IMR-90 (cell line): ENCODE data around the gene VNN1. TPM values are rescaled to one million over a fixed set of nuclear protein-coding genes. Genes with fewer than 3 reads are reported as not detected.

Experiments used
- ATAC-seq: fragments of 200-7000 bp; cut with Tn5 transposase; 2 replicates; pipeline ENCODE4 v1.9.1; 2020; ENCODE audit warnings: low read depth, mild to moderate bottlenecking, moderate library complexity
- BruUV-seq: library from RNA; stranded (reverse); fragments of 400-500 nt; replicated peaks from 2 replicates; lab custom pipeline; 2021; lab: Mats Ljungman, UMichigan
- CTCF ChIA-PET: fragments of 300-600 bp; formaldehyde crosslinking; extraction: SDS; loops from one replicate; lab custom pipeline; 2021; ENCODE audit warnings: antibody characterized with exemption; lab: Yijun Ruan, JAX
- POLR2A ChIA-PET: fragments of 300-600 bp; sonication (Branson Sonifier 250); formaldehyde crosslinking; loops from one replicate; lab custom pipeline; 2022; ENCODE audit warnings: antibody characterized with exemption; ENCODE audit not compliant: unreplicated experiment; lab: Charles Lee
- DNase-seq: peaks from one replicate; pipeline ENCODE4 v3.0.0; 2013
- H2AFZ ChIP-seq: replicated peaks from 2 replicates; pipeline ENCODE3; 2013; ENCODE audit warnings: low read length, mild to moderate bottlenecking; ENCODE audit not compliant: poor library complexity
- H2AK5ac ChIP-seq: 2 replicates; pipeline ENCODE4 v1.6.1; 2013; ENCODE audit warnings: low read depth, low read length, inconsistent platforms
- H2AK9ac ChIP-seq: replicated peaks from 2 replicates; pipeline ENCODE3; 2013; ENCODE audit warnings: mild to moderate bottlenecking, low read depth, low read length, moderate library complexity; ENCODE audit not compliant: poor library complexity
- H2BK120ac ChIP-seq: 2 replicates; pipeline ENCODE4 v1.6.1; 2013; ENCODE audit warnings: low read depth, low read length, inconsistent platforms
- H2BK15ac ChIP-seq: 3 replicates; pipeline ENCODE4 v1.6.1; 2013; ENCODE audit warnings: low read depth, low read length, inconsistent platforms
- H2BK20ac ChIP-seq: 2 replicates; pipeline ENCODE4 v1.6.1; 2013; ENCODE audit warnings: low read depth, mild to moderate bottlenecking, inconsistent platforms, low read length, moderate library complexity
- H2BK5ac ChIP-seq: 2 replicates; pipeline ENCODE4 v1.6.1; 2013; ENCODE audit warnings: mild to moderate bottlenecking, low read depth, low read length, inconsistent platforms; ENCODE audit not compliant: poor library complexity, severe bottlenecking
- H3K14ac ChIP-seq: replicated peaks from 2 replicates; pipeline ENCODE4 v1.6.1; 2013; ENCODE audit warnings: low read depth, low read length, inconsistent platforms
- H3K18ac ChIP-seq: 2 replicates; pipeline ENCODE4 v1.6.1; 2013; ENCODE audit warnings: low read depth, low read length, control low read depth
- H3K23ac ChIP-seq: 2 replicates; pipeline ENCODE4 v1.6.1; 2013; ENCODE audit warnings: low read depth, low read length, inconsistent platforms
- H3K27ac ChIP-seq: 2 replicates; pipeline ENCODE4 v1.5.1; 2013; ENCODE audit warnings: mild to moderate bottlenecking, control low read depth, low read length; ENCODE audit not compliant: insufficient read depth
- H3K27me3 ChIP-seq: 2 replicates; pipeline ENCODE4 v1.6.1; 2013; ENCODE audit warnings: low read length; ENCODE audit not compliant: control insufficient read depth, insufficient read depth
- H3K36me3 ChIP-seq: 2 replicates; pipeline ENCODE4 v1.6.1; 2013; ENCODE audit warnings: low read length, mixed read lengths; ENCODE audit not compliant: control insufficient read depth, insufficient read depth
- H3K4ac ChIP-seq: 2 replicates; pipeline ENCODE4 v1.6.1; 2013; ENCODE audit warnings: low read depth, low read length, inconsistent platforms
- H3K4me1 ChIP-seq: 2 replicates; pipeline ENCODE4 v1.6.1; 2013; ENCODE audit warnings: low read length, mixed read lengths; ENCODE audit not compliant: control insufficient read depth, insufficient read depth
- H3K4me2 ChIP-seq: 2 replicates; pipeline ENCODE4 v1.6.1; 2013; ENCODE audit warnings: low read depth, mild to moderate bottlenecking, control low read depth, low read length, moderate library complexity
- H3K4me3 ChIP-seq: 2 replicates; pipeline ENCODE4 v1.5.1; 2013; ENCODE audit warnings: low read depth, mild to moderate bottlenecking, control low read depth, low read length, moderate library complexity; ENCODE audit not compliant: insufficient read depth
- H3K56ac ChIP-seq: 2 replicates; pipeline ENCODE4 v1.6.1; 2013; ENCODE audit warnings: low read length, inconsistent platforms; ENCODE audit not compliant: insufficient read depth; ENCODE audit errors: extremely low read depth
- H3K79me1 ChIP-seq, 2 experiments: 2 replicates each; pipeline ENCODE4 v1.6.1; 2013; ENCODE audit warnings: low read length in 2 of 2, inconsistent platforms in 1 of 2, low read depth in 1 of 2
- H3K9ac ChIP-seq: 2 replicates; pipeline ENCODE4 v1.6.1; 2013; ENCODE audit warnings: low read depth, low read length, control low read depth
- H3K9me1 ChIP-seq: 2 replicates; pipeline ENCODE4 v1.6.1; 2013; ENCODE audit warnings: low read length, inconsistent platforms; ENCODE audit not compliant: insufficient read depth
- H3K9me3 ChIP-seq: 2 replicates; pipeline ENCODE4 v1.6.1; 2013; ENCODE audit warnings: low read length; ENCODE audit not compliant: control insufficient read depth, insufficient read depth
- H4K20me1 ChIP-seq: 2 replicates; pipeline ENCODE4 v1.6.1; 2013; ENCODE audit warnings: low read length, inconsistent platforms; ENCODE audit not compliant: insufficient read depth
- H4K5ac ChIP-seq: 2 replicates; pipeline ENCODE4 v1.6.1; 2013; ENCODE audit warnings: mild to moderate bottlenecking, low read depth, low read length, control low read depth
- H4K8ac ChIP-seq, 2 experiments: 2 replicates each; pipeline ENCODE4 v1.6.1; 2013; ENCODE audit warnings: low read depth in 2 of 2, low read length in 2 of 2, control low read depth in 1 of 2, inconsistent platforms in 1 of 2
- H4K91ac ChIP-seq: 2 replicates; pipeline ENCODE4 v1.6.1; 2013; ENCODE audit warnings: low read depth, low read length, inconsistent platforms; ENCODE audit not compliant: insufficient read depth
- CHD1 ChIP-seq: IDR thresholded peaks from 2 replicates; pipeline ENCODE4 v1.6.1; 2012; ENCODE audit warnings: low read depth, low read length, improper control_type of control experiment
- FOS ChIP-seq: fragments of 150-350 bp; IDR thresholded peaks from 2 replicates; pipeline ENCODE4 v1.6.1; 2016; ENCODE audit warnings: low read depth, low read length
- MAFK ChIP-seq: IDR thresholded peaks from 2 replicates; pipeline ENCODE4 v1.6.1; 2012; ENCODE audit warnings: low read depth, low read length, improper control_type of control experiment
- WGBS, 2 experiments: methylation state at CpG; one replicate each; pipeline versions ENCODE4 v1.1.5 to v1.1.7; 2013; ENCODE audit warnings: missing lambda C conversion rate in 2 of 2; ENCODE audit not compliant: insufficient read length in 1 of 2; ENCODE audit errors: extremely low coverage in 2 of 2; 5-methylcytosine and 5-hydroxymethylcytosine counted together
- dilution Hi-C: fragments of 300-500 bp; cut with HindIII; formaldehyde crosslinking; loops from one replicate; pipeline ENCODE4 v1.14.3; 2018; ENCODE audit warnings: low sequenced_read_pairs; ENCODE audit not compliant: unreplicated experiment
- in situ Hi-C: fragments of 300-500 bp; cut with MboI; formaldehyde crosslinking; loops from 3 replicates; pipeline ENCODE4 v1.14.3; 2019; ENCODE audit warnings: low sequenced_read_pairs, inconsistent platforms, mixed read lengths
- intact Hi-C: fragments of 100-400 bp; cut with micrococcal nuclease; formaldehyde crosslinking; loops from 2 replicates; pipeline ENCODE4 v1.10.0; 2022
- polyA plus RNA-seq, 3 experiments: library from polyadenylated mRNA; depleted of rRNA; stranded (reverse); fragments of >200 nt; gene quantifications; 2 replicates each; pipeline ENCODE4 v1.2.3, GENCODE V29; 2012; ENCODE audit warnings: low replicate concordance in 1 of 3
- total RNA-seq: library from RNA; depleted of rRNA; stranded (reverse); fragments of >200 nt; gene quantifications from 2 replicates; pipeline ENCODE4 v1.2.3, GENCODE V29; 2012

VNN1 gene
- total and polyA plus RNA-seq, 2 of the 4 experiments (the other 2 are of a cell fraction) = 0.07 TPM; not detected in 1

DNA sequence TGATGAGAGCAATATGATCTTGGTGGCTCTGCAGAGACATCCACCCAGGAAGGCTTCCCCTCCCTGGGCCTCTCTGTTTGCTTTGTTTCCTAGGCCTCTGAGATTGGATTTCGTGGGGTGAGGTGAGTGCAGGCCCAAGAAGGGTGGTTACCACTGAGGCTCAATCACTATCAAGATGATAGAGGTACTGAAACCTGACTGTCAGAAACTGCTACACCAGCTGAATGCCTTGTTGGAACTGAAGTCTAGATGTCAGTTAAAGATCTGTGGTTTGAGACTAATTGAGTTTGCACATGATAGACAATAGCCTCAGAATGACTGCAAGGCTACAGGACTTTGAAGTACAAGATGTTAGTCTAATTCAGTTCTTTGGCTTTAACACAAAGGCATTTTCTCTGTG lies 15.2 kb downstream of the VNN1 start:
- Histone ChIP-seq H4K91ac (no peak overlapping the region), H3K4me1 (no peaks in the 10 kb centered on the region), H3K56ac (no peak overlapping the region), H3K36me3 (no peaks in the 10 kb centered on the region), H3K18ac (no peak overlapping the region), H3K9me1 (no peaks in the 10 kb centered on the region), H3K9me3 (0 out of 2 replicates have a peak, but pooled peaks cover 3% of the 10 kb centered on the region), H3K23ac (no peak overlapping the region), H4K5ac (no peak overlapping the region), H3K4me3 (no peak overlapping the region), H2BK20ac (no peak overlapping the region), H4K8ac (no peak overlapping the region), H3K14ac (no peak overlapping the region), H3K79me1 (no peaks in the 10 kb centered on the region), H3K9ac (no peak overlapping the region), H2AK5ac (no peak overlapping the region), H3K27ac (no peak overlapping the region), H2AK9ac (no peak overlapping the region), H3K4ac (no peak overlapping the region), H3K4me2 (no peak overlapping the region), H3K27me3 (peaks cover 10% of the 10 kb centered on the region), H2BK15ac (no peak overlapping the region), H4K20me1 (no peaks in the 10 kb centered on the region), H2BK5ac (no peak overlapping the region), H2BK120ac (no peak overlapping the region), H2AFZ (no peak overlapping the region)
- no CpG with 5 or more reads among the region's 1 CpG for WGBS, 2 experiments
- TF ChIP-seq CHD1 = no peak
- TF ChIP-seq FOS = no peak
- no peak for TF ChIP-seq MAFK
- BruUV-seq = no TSS peak
- intact Hi-C loops = no loop called here
- DNase-seq (no peak), ATAC-seq (no peak)
- CTCF ChIA-PET = interaction anchor here (0.6 kb wide), 1 partner anchor 17 kb away, joined by 3 read pairs; no protein-coding TSS in a partner anchor
- dilution Hi-C loops = no loop called here
- POLR2A ChIA-PET = no interaction called here
- in situ Hi-C loops = no loop called here
